Tibial artery (tissue), 4 donors: ENCODE data around the gene PTPN2.

Experiments used
- DNase-seq, 2 donors: peaks; one replicate each; pipeline ENCODE4 v3.0.0-alpha.2; 2019
- H3K27ac ChIP-seq, 2 donors: fragments of 200-600 bp; sonication (generic) in 1 of 2; 1 replicate in 1 of 2; 2 replicates in 1 of 2; pipeline ENCODE4 v1.5.1; 2018 to 2019; ENCODE audit warnings: mild to moderate bottlenecking in 1 of 2
- H3K27me3 ChIP-seq, 2 donors: fragments of 200-600 bp; sonication (generic) in 1 of 2; one replicate each; pipeline versions ENCODE4 v1.5.1 to v1.6.0; 2016 to 2019
- H3K36me3 ChIP-seq, 3 donors: fragments of 200-600 bp; sonication (generic) in 2 of 3; one replicate each; pipeline ENCODE4 v1.5.1; 2016 to 2019; ENCODE audit warnings: mild to moderate bottlenecking in 2 of 3
- H3K4me1 ChIP-seq, 4 donors: fragments of 200-600 bp; sonication (generic) in 2 of 4; 1 replicate in 3 of 4; 2 replicates in 1 of 4; pipeline ENCODE4 v1.5.1; 2016 to 2019
- H3K4me3 ChIP-seq, 2 donors: fragments of 200-600 bp; sonication (generic) in 1 of 2; 1 replicate in 1 of 2; 2 replicates in 1 of 2; pipeline ENCODE4 v1.5.1; 2018 to 2019; ENCODE audit warnings: mild to moderate bottlenecking in 2 of 2
- H3K9me3 ChIP-seq, 3 donors: fragments of 200-600 bp; sonication (generic) in 1 of 3; one replicate each; pipeline ENCODE4 v1.5.1; 2016 to 2019
- intact Hi-C: fragments of 100-400 bp; cut with DNase I; formaldehyde crosslinking; loops from one replicate; pipeline ENCODE4 v1.15.0; 2023; ENCODE audit warnings: low total_unique reads
- TF ChIP-seq, protein P1 (sequence below), 2 experiments: fragments of 200-600 bp in 1 of 2; fragments of 450-650 bp in 1 of 2; IDR thresholded peaks; one replicate each; pipeline ENCODE4 v1.5.1; 2017 to 2019; ENCODE audit warnings: antibody characterized with exemption in 2 of 2, mild to moderate bottlenecking in 1 of 2, moderate library complexity in 1 of 2

The PTPN2 gene

DNA sequence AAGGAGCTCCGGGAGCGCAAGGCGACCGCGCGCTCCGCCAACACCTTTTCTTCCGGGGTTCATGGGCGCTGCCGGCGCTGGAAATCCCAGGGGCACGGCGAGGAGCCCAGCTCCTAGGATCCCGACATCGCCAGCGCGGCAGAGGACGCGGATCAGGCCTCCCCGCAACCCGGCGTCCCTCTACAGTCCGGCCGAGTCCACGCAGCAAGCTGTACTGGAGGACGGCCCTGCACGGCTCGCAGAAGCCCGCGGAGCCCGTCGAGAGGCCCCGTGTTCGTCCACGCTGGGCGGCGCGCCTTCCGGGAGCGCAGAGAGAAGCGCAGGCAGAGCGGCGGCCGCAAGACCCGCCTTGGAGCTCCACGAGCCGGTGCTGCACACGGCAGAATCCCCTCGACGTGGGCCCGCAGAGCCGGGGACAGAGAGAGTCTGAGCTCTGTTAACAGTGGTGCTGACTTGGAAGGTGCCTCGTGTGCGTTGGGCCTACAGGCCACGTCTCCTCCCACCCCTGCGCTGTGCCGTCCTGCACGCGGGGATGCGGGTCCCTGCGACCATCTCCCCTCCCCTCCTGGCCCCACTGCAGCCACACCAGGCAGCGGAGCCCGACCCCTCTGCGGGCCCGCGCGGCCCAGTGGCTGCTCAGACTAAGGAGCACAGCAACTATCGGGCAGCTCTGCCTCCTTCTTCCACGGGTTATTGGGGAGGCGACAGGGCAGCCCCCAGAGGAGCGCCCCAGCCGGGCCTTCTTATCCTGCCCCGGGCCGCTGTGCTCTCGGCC is 28.1 kb upstream of the PTPN2 start:
- TF ChIP-seq, protein P1, sequence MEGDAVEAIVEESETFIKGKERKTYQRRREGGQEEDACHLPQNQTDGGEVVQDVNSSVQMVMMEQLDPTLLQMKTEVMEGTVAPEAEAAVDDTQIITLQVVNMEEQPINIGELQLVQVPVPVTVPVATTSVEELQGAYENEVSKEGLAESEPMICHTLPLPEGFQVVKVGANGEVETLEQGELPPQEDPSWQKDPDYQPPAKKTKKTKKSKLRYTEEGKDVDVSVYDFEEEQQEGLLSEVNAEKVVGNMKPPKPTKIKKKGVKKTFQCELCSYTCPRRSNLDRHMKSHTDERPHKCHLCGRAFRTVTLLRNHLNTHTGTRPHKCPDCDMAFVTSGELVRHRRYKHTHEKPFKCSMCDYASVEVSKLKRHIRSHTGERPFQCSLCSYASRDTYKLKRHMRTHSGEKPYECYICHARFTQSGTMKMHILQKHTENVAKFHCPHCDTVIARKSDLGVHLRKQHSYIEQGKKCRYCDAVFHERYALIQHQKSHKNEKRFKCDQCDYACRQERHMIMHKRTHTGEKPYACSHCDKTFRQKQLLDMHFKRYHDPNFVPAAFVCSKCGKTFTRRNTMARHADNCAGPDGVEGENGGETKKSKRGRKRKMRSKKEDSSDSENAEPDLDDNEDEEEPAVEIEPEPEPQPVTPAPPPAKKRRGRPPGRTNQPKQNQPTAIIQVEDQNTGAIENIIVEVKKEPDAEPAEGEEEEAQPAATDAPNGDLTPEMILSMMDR (IDR thresholded peaks at IDR 0.05): no peak
- peaks cover 0 to 15% (median 0%) of the 10 kb centered on the region in 3 donors for H3K9me3 ChIP-seq
- H3K36me3 ChIP-seq: no peaks in the 10 kb centered on the region
- no peak for DNase-seq
- H3K4me3 ChIP-seq: no peak overlapping the region
- peaks cover 0 to 15% (median 11%) of the 10 kb centered on the region in 4 donors for H3K4me1 ChIP-seq
- peaks cover 0 to 17% of the 10 kb centered on the region in 2 donors for H3K27me3 ChIP-seq
- intact Hi-C loops: no loop called here
- no peak overlapping the region for H3K27ac ChIP-seq

DNA sequence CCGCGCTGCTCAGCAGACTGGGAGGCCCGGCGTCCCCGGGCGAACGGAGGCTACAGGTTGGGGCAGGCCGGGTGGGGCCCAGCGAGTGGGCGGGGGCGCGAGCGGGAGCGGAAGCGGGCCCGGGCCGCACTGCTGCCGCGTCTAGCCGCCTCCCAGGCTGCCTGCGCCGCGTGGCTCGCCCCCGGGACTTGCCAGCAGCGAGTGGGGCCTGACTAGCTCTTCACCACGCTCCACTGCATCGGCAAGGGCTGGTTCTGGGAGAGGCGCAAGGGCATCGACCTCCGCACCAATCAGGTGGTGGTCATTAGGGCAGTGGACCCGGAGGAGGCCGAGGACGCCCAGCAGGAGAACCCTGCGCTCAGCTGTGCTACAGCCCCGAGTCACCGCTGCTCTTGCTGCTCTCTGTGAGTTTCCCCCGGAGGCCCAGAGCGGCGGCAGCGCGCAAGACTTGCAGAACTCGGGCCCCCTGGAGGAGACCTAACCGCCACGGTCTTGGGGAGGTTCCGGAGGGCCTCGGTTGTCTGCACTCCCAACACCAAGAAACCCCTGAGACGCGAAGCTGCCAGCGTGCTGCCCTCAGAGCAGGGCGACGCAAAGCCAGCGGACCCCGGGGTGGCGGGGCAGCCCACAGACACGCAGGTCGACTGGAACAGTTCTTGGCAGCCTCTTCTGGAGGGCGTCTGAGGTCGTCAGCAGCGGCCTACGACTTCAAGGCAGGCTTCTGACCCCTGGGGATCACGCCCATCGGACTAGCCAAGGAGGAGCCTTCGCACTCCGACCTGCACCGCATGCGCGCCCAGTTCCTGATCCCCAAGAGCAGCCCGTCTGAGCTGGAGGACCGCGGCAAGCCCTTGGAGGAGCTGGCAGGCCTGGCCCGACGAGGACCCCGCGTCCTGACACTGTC is 27.2 kb upstream of the PTPN2 start:
- H3K27me3 ChIP-seq: peaks cover 0 to 17% of the 10 kb centered on the region in 2 donors
- H3K4me3 ChIP-seq: peak overlapping the region; percentile 3 to 30
- no peak for DNase-seq
- TF ChIP-seq, protein P1 (IDR thresholded peaks at IDR 0.05): no peak
- peaks cover 0 to 22% (median 18%) of the 10 kb centered on the region in 4 donors for H3K4me1 ChIP-seq
- intact Hi-C loops: no loop called here
- H3K27ac ChIP-seq: no peak overlapping the region
- no peaks in the 10 kb centered on the region for H3K36me3 ChIP-seq
- peaks cover 0 to 15% (median 0%) of the 10 kb centered on the region in 3 donors for H3K9me3 ChIP-seq

DNA sequence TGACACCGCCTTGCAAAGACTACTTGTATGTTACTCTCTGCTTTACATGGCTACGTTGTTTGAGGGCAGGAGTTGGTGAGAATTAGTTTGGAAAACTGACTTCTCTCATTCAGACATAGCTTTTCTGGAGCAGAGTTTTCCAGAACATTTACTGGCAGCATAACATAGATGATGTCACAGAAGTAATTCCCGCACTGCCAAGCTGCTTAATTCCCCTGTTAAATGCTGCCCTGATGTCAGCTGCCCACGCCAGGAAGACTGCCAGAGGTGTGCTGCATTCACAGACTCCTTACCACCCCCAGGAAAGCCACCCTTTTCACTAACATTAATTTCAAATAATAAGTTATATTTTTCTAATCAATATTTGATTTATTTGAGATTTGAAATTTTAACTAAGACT is 24.7 kb upstream of the PTPN2 start:
- peaks cover 0 to 8% (median 0%) of the 10 kb centered on the region in 3 donors for H3K9me3 ChIP-seq
- no peak overlapping the region for H3K4me3 ChIP-seq
- intact Hi-C loops: no loop called here
- no peak for DNase-seq
- peaks cover 0 to 22% (median 18%) of the 10 kb centered on the region in 4 donors for H3K4me1 ChIP-seq
- TF ChIP-seq, protein P1 (IDR thresholded peaks at IDR 0.05): no peak
- H3K27me3 ChIP-seq: peaks cover 0 to 17% of the 10 kb centered on the region in 2 donors
- H3K36me3 ChIP-seq: no peaks in the 10 kb centered on the region
- H3K27ac ChIP-seq: no peak overlapping the region

DNA sequence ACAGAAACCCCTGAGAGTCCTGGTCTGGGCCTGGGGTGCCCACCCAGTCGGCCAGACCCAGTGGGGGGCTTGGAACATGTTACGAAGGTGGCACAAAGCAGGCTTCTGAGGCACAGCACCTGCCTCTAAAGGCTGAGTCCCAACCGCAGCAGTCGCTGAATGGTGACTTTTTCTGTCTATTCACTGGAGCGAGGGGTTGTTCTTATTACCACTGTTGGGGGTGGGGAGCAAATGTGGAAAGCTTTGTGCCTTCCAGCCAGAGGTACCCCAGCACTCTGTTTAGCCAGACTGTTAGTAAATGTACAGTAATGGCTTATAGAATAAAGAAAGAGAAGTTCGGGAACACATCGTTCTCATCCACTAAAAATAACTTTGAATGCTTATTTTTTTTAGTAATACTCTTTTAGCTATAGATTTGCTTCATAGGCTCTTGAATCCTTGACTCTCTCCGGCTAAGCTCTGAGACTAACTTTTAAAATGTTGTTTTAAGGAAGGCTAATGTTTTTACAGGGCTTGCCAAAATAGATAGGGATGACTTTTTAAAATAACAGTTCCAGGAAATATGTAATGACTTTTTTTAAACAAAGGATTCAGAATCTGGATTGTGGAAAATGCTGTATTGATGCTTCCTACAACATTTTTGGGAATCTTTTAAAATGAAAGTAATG is 23.4 kb upstream of the PTPN2 start:
- peak overlapping the region; percentile 1 to 22 for H3K4me3 ChIP-seq
- intact Hi-C loops: no loop called here
- TF ChIP-seq, protein P1 (IDR thresholded peaks at IDR 0.05): no peak
- no peak for DNase-seq
- H3K9me3 ChIP-seq: peaks cover 0 to 7% (median 0%) of the 10 kb centered on the region in 3 donors
- peaks cover 0 to 16% of the 10 kb centered on the region in 2 donors for H3K27me3 ChIP-seq
- H3K4me1 ChIP-seq: peaks cover 0 to 22% (median 18%) of the 10 kb centered on the region in 4 donors
- H3K27ac ChIP-seq: peak overlapping the region; percentile 3 to 44
- H3K36me3 ChIP-seq: no peaks in the 10 kb centered on the region

DNA sequence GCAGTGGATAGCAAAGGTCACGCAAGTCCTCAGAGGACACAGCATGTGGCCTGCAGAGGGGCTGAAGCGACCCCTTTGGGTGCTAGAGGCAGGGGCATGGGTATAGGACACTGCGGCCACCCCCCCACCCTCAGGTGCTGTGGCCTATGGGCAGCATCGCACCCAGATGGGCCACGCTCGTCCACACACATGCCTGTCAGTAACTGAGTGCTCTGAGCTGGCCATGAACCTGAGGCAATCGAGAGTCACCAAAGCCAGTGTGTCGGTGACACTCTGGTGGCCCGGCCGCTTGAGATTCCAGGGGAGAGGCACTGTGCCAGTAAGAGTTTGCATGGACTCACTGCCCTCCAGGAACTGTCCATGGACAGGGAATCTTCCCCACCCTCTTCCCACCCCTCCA is 22.7 kb upstream of the PTPN2 start:
- Histone ChIP-seq H3K27me3 (peaks cover 0 to 10% of the 10 kb centered on the region in 2 donors), H3K27ac (peak overlapping the region; percentile 3 to 44)

More for the DNA sequence above, 22.7 kb upstream of the PTPN2 start:
- H3K4me3 ChIP-seq: peak overlapping the region in 1 of 2 donors; percentile 22
- intact Hi-C loops: no loop called here
- no peaks in the 10 kb centered on the region for H3K36me3 ChIP-seq
- H3K9me3 ChIP-seq: peaks cover 0 to 7% (median 0%) of the 10 kb centered on the region in 3 donors
- no peak for DNase-seq
- H3K4me1 ChIP-seq: peaks cover 0 to 22% (median 18%) of the 10 kb centered on the region in 4 donors
- TF ChIP-seq, protein P1 (IDR thresholded peaks at IDR 0.05): no peak
